ENCODE results near the gene MAP3K2. TPM values are rescaled to one million over a fixed set of nuclear protein-coding genes. Genes with fewer than 3 reads are reported as not detected.

MAP3K2 gene
- total and polyA plus RNA-seq, 2 of the 4 experiments (the other 2 are of a cell fraction): 6.2 to 30.8 TPM

DNA sequence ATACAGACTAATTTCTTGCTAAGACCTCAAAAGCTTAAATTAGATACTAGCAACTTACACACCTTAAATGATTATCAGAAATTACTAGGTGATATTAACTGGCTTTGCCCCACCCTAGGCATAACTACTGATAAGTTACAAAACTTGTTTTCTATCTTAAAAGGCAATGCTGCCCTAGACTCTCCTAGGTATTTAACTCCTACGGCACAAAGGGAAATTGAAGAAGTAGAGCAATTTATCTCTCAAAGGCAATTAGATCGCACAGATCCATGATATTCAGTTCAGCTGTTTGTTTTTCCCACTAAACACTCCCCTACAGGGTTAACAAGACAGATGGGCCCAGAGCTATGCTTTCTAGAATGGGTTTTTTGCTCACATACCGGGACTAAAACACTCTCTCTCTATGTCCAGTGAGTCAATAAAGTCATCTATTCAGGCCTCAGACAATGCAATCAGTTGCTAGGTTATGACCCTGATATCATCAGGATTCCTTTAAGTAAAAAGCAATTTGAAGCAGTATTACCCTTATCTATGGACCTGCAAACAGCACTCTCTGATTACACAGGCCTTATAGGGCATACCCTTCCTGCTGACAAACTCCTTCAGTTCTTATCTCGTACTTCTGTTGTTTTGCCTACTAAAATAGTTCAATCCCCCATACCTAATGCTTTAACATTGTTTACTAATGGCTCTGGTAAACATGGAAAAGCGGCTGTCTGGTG is 14.3 kb downstream of the MAP3K2 start:
- no peaks in the 10 kb centered on the region for H3K27me3 ChIP-seq (ENCODE audit: control insufficient read depth, insufficient read depth, low read length)
- 0 out of 2 replicates have a peak, but pooled peaks cover 4% of the 10 kb centered on the region for H3K36me3 ChIP-seq (ENCODE audit: control insufficient read depth, insufficient read depth, low read length)
- DNase-seq (no peak), ATAC-seq (ENCODE audit: low read depth) (no peak)
- H4K91ac ChIP-seq (ENCODE audit: insufficient read depth, low read depth, low read length): no peak overlapping the region
- H3K23ac ChIP-seq (ENCODE audit: low read depth, low read length): no peak overlapping the region
- H3K79me1 ChIP-seq (ENCODE audit: low read depth in 1 of 2, low read length in 2 of 2): peaks cover 15 to 75% of the 10 kb centered on the region in 2 experiments; a peak in 3 of 4 replicates
- peaks cover 69% of the 10 kb centered on the region for H4K20me1 ChIP-seq (ENCODE audit: insufficient read depth, low read length)
- no peak overlapping the region for H3K14ac ChIP-seq (replicated peaks; ENCODE audit: low read depth, low read length)
- H3K4ac ChIP-seq (ENCODE audit: low read depth, low read length): no peak overlapping the region
- no peak overlapping the region for H3K9ac ChIP-seq (ENCODE audit: low read depth, low read length)
- ChIA-PET CTCF (no interaction called here), POLR2A (ENCODE audit: unreplicated experiment) (no interaction called here)
- no peak overlapping the region for H3K18ac ChIP-seq (ENCODE audit: low read depth, low read length)
- no peak overlapping the region for H3K27ac ChIP-seq (ENCODE audit: insufficient read depth, low read length)
- intact Hi-C loops (cut with micrococcal nuclease) (no loop called here), dilution Hi-C loops (cut with HindIII; ENCODE audit: low sequenced_read_pairs, unreplicated experiment) (no loop called here), in situ Hi-C loops (cut with MboI; ENCODE audit: low sequenced_read_pairs) (no loop called here)
- no peak overlapping the region for H2BK15ac ChIP-seq (ENCODE audit: low read depth, low read length)
- no peak overlapping the region for H2BK120ac ChIP-seq (ENCODE audit: low read depth, low read length)
- TF ChIP-seq POLR2A (IDR thresholded peaks at IDR 0.05; ENCODE audit: low read depth, low read length): no peak
- TF ChIP-seq RCOR1 (IDR thresholded peaks at IDR 0.05; ENCODE audit: insufficient replicate concordance, low read length): no peak
- TF ChIP-seq BHLHE40 (IDR thresholded peaks at IDR 0.05; ENCODE audit: low read depth, low read length): no peak
- no peak for TF ChIP-seq MAZ (IDR thresholded peaks at IDR 0.05; ENCODE audit: borderline replicate concordance, low read depth, low read length)
- no peak for TF ChIP-seq FOS (IDR thresholded peaks at IDR 0.05; ENCODE audit: low read depth, low read length)
- no peak for TF ChIP-seq MXI1 (IDR thresholded peaks at IDR 0.05; ENCODE audit: borderline replicate concordance, low read depth, low read length)
- TF ChIP-seq NFE2L2 (IDR thresholded peaks at IDR 0.05; ENCODE audit: low read depth, low read length): no peak
- TF ChIP-seq, protein P1, sequence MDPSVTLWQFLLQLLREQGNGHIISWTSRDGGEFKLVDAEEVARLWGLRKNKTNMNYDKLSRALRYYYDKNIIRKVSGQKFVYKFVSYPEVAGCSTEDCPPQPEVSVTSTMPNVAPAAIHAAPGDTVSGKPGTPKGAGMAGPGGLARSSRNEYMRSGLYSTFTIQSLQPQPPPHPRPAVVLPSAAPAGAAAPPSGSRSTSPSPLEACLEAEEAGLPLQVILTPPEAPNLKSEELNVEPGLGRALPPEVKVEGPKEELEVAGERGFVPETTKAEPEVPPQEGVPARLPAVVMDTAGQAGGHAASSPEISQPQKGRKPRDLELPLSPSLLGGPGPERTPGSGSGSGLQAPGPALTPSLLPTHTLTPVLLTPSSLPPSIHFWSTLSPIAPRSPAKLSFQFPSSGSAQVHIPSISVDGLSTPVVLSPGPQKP (IDR thresholded peaks at IDR 0.05; ENCODE audit: borderline replicate concordance, low read depth, low read length): no peak
- TF ChIP-seq CHD1 (IDR thresholded peaks at IDR 0.05; ENCODE audit: low read depth, low read length): no peak
- no peak for TF ChIP-seq SMC3 (IDR thresholded peaks at IDR 0.05; ENCODE audit: low read depth, low read length)
- TF ChIP-seq, protein P2, sequence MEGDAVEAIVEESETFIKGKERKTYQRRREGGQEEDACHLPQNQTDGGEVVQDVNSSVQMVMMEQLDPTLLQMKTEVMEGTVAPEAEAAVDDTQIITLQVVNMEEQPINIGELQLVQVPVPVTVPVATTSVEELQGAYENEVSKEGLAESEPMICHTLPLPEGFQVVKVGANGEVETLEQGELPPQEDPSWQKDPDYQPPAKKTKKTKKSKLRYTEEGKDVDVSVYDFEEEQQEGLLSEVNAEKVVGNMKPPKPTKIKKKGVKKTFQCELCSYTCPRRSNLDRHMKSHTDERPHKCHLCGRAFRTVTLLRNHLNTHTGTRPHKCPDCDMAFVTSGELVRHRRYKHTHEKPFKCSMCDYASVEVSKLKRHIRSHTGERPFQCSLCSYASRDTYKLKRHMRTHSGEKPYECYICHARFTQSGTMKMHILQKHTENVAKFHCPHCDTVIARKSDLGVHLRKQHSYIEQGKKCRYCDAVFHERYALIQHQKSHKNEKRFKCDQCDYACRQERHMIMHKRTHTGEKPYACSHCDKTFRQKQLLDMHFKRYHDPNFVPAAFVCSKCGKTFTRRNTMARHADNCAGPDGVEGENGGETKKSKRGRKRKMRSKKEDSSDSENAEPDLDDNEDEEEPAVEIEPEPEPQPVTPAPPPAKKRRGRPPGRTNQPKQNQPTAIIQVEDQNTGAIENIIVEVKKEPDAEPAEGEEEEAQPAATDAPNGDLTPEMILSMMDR (conservative IDR thresholded peaks at IDR 0.05; ENCODE audit: low read depth, low read length): no peak
- no peak overlapping the region for H4K8ac ChIP-seq (ENCODE audit: low read depth in 2 of 2, low read length in 2 of 2)
- H3K4me1 ChIP-seq (ENCODE audit: control insufficient read depth, insufficient read depth, low read length): no peaks in the 10 kb centered on the region
- BruUV-seq (replicated peaks): no TSS peak
- no peak overlapping the region for H2AK9ac ChIP-seq (replicated peaks; ENCODE audit: low read depth, low read length, poor library complexity)
- H2AFZ ChIP-seq (replicated peaks; ENCODE audit: low read length, poor library complexity): no peak overlapping the region
- no peak overlapping the region for H3K4me2 ChIP-seq (ENCODE audit: low read depth, low read length)
- no peak overlapping the region for H2AK5ac ChIP-seq (ENCODE audit: low read depth, low read length)
- no peak overlapping the region for H3K4me3 ChIP-seq (ENCODE audit: insufficient read depth, low read depth, low read length)
- no peak overlapping the region for H2BK5ac ChIP-seq (ENCODE audit: low read depth, low read length, poor library complexity, severe bottlenecking)
- H3K9me1 ChIP-seq (ENCODE audit: insufficient read depth, low read length): no peaks in the 10 kb centered on the region
- no peaks in the 10 kb centered on the region; the same call in none of the 2 replicates for H3K9me3 ChIP-seq (ENCODE audit: control insufficient read depth, insufficient read depth, low read length)
- no peak overlapping the region for H2BK20ac ChIP-seq (ENCODE audit: low read depth, low read length)
- H4K5ac ChIP-seq (ENCODE audit: low read depth, low read length): no peak overlapping the region
- WGBS, 2 experiments (ENCODE audit: extremely low coverage in 2 of 2, insufficient read length in 1 of 2): no CpG with 5 or more reads among the region's 5 CpGs
- H3K56ac ChIP-seq (ENCODE audit: extremely low read depth, insufficient read depth, low read length): no peak overlapping the region
